Body of pancreas (tissue), 4 donors: ENCODE measurements around the gene SYNGR4.

Experiments
- CTCF ChIP-seq, 7 experiments: fragments of 450-650 bp in 4 of 7; fragments of 200-600 bp in 3 of 7; sonication (generic) in 3 of 7; IDR thresholded peaks; one replicate each; pipeline ENCODE4 v1.5.1; 2016 to 2019; ENCODE audit warnings: antibody characterized with exemption in 7 of 7
- POLR2A ChIP-seq, 3 donors: fragments of 450-650 bp; IDR thresholded peaks; one replicate each; pipeline ENCODE4 v1.6.1; 2016; ENCODE audit warnings: antibody characterized with exemption in 3 of 3, mild to moderate bottlenecking in 2 of 3

GRCh38 chr19:48413879-48414587 is 49.9 kb downstream of the SYNGR4 start:
- no peak for TF ChIP-seq POLR2A (IDR thresholded peaks at IDR 0.05)
- TF ChIP-seq CTCF (IDR thresholded peaks at IDR 0.05), result no peak
